Suprapubic skin (tissue), 4 donors: ENCODE data around the gene JMJD1C.

Experiments used
- CTCF ChIP-seq, 2 donors: fragments of 200-600 bp in 1 of 2; fragments of 450-650 bp in 1 of 2; sonication (generic) in 1 of 2; IDR thresholded peaks; one replicate each; pipeline ENCODE4 v1.5.1; 2016 to 2019; ENCODE audit warnings: antibody characterized with exemption in 2 of 2, mild to moderate bottlenecking in 1 of 2, moderate library complexity in 1 of 2
- POLR2A ChIP-seq, 2 donors: fragments of 450-650 bp; IDR thresholded peaks; one replicate each; pipeline ENCODE4 v1.6.1; 2017; ENCODE audit warnings: antibody characterized with exemption in 2 of 2, mild to moderate bottlenecking in 2 of 2, moderate library complexity in 2 of 2
- POLR2AphosphoS5 ChIP-seq, 3 donors: sonication (generic); formaldehyde crosslinking; IDR thresholded peaks; one replicate each; pipeline ENCODE4 v1.6.1; 2017; ENCODE audit warnings: antibody characterized with exemption in 3 of 3

GRCh38 chr10:63494951-63495350, 29.2 kb upstream of the JMJD1C start:
- no peak for TF ChIP-seq POLR2AphosphoS5 (IDR thresholded peaks at IDR 0.05)
- TF ChIP-seq CTCF (IDR thresholded peaks at IDR 0.05): no peak
- TF ChIP-seq POLR2A (IDR thresholded peaks at IDR 0.05): no peak
